MM.1S (cell line): ENCODE results near the gene KDM4D.

Source experiments
- DNase-seq: peaks from one replicate; pipeline ENCODE4 v3.0.0-alpha.2; 2015
- H2AFZ ChIP-seq: fragments of 300-600 bp; sonication (generic); 2 replicates; pipeline ENCODE4 v1.6.0; 2016; ENCODE audit warnings: antibody characterized with exemption, low read length
- H3F3A ChIP-seq: fragments of 300-600 bp; sonication (generic); 2 replicates; pipeline ENCODE4 v1.6.1; 2016; ENCODE audit warnings: mild to moderate bottlenecking, antibody characterized with exemption, low read length, moderate library complexity, mixed read lengths; ENCODE audit not compliant: insufficient read depth
- H3K27ac ChIP-seq: fragments of 300-600 bp; sonication (generic); 2 replicates; pipeline ENCODE4 v1.5.1; 2016; ENCODE audit warnings: mild to moderate bottlenecking, low read length
- H3K27me3 ChIP-seq: fragments of 300-600 bp; sonication (generic); replicated peaks from 2 replicates; pipeline ENCODE4 v1.6.0; 2016; ENCODE audit warnings: low read length; ENCODE audit not compliant: insufficient read depth
- H3K36me3 ChIP-seq: fragments of 300-600 bp; sonication (generic); replicated peaks from 2 replicates; pipeline ENCODE4 v1.6.1; 2016; ENCODE audit warnings: mild to moderate bottlenecking, low read length, mixed read lengths; ENCODE audit not compliant: insufficient read depth
- H3K4me1 ChIP-seq: fragments of 300-600 bp; sonication (generic); 2 replicates; pipeline ENCODE4 v1.6.1; 2016; ENCODE audit warnings: low read length, mixed read lengths
- H3K4me2 ChIP-seq: fragments of 300-600 bp; sonication (generic); 2 replicates; pipeline ENCODE4 v1.6.0; 2016; ENCODE audit warnings: low read depth, low read length
- H3K4me3 ChIP-seq: fragments of 300-600 bp; sonication (generic); 2 replicates; pipeline ENCODE4 v1.5.1; 2016; ENCODE audit warnings: low read length, mixed read lengths
- H3K79me2 ChIP-seq: fragments of 300-600 bp; sonication (generic); 2 replicates; pipeline ENCODE4 v1.6.1; 2016; ENCODE audit warnings: mixed run types, low read length, mixed read lengths
- H3K9ac ChIP-seq: fragments of 300-600 bp; sonication (generic); 2 replicates; pipeline ENCODE4 v1.6.1; 2016; ENCODE audit warnings: low read length, mixed read lengths
- H3K9me2 ChIP-seq: fragments of 300-600 bp; sonication (generic); replicated peaks from 2 replicates; pipeline ENCODE4 v1.6.1; 2016; ENCODE audit warnings: mild to moderate bottlenecking, low read length, mixed read lengths; ENCODE audit not compliant: insufficient read depth
- H3K9me3 ChIP-seq: fragments of 300-600 bp; sonication (generic); replicated peaks from 2 replicates; pipeline ENCODE4 v1.6.1; 2016; ENCODE audit warnings: mild to moderate bottlenecking, low read length, mixed read lengths; ENCODE audit not compliant: insufficient read depth
- H4K20me1 ChIP-seq: fragments of 300-600 bp; sonication (generic); 2 replicates; pipeline ENCODE4 v1.6.1; 2016; ENCODE audit warnings: mild to moderate bottlenecking, low read length, moderate library complexity, mixed read lengths; ENCODE audit not compliant: insufficient read depth
- EZH2 ChIP-seq: fragments of 300-600 bp; sonication (generic); optimal IDR thresholded peaks from 2 replicates; pipeline ENCODE3; 2017; ENCODE audit warnings: low read depth, mild to moderate bottlenecking, antibody characterized with exemption, low read length, mixed read lengths
- EZH2phosphoT487 ChIP-seq: fragments of 300-600 bp; sonication (generic); IDR thresholded peaks from 2 replicates; pipeline ENCODE4 v1.6.1; 2018; ENCODE audit warnings: antibody characterized with exemption, low read length
- TF ChIP-seq, protein P1 (sequence below): fragments of 300-600 bp; sonication (generic); IDR thresholded peaks from 2 replicates; pipeline ENCODE4 v1.5.1; 2016; ENCODE audit warnings: antibody characterized with exemption, low read length, mixed read lengths

The KDM4D gene

DNA sequence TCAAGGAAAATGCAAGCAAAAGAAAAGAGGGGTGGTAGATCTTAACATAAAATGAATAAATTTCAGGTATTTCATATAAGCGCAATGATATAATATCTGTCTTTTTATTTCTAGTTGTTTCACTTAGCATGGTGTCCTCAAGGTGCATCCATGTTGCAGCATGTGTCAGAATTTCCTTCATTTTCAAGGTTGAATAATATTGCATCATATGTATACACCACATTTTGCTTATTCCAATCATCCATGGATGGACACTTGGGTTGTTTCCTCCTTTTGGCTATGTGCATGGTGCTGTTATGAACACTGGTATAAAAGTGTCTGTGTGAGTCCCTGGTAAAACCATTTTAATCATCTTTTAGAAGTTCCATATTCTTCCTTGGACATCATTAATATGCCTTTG is 68.7 kb downstream of the KDM4D start:
- H3K4me1 ChIP-seq: no peaks in the 10 kb centered on the region
- no peak overlapping the region for H3K4me2 ChIP-seq
- no peaks in the 10 kb centered on the region for H3K9me3 ChIP-seq
- H3K27me3 ChIP-seq: no peaks in the 10 kb centered on the region
- H3F3A ChIP-seq: no peaks in the 10 kb centered on the region
- H3K9ac ChIP-seq: no peak overlapping the region
- no peak for DNase-seq
- H4K20me1 ChIP-seq: no peaks in the 10 kb centered on the region
- H3K36me3 ChIP-seq: no peaks in the 10 kb centered on the region
- no peak overlapping the region for H2AFZ ChIP-seq
- TF ChIP-seq EZH2 (no peak), EZH2phosphoT487 (no peak)
- TF ChIP-seq, protein P1, sequence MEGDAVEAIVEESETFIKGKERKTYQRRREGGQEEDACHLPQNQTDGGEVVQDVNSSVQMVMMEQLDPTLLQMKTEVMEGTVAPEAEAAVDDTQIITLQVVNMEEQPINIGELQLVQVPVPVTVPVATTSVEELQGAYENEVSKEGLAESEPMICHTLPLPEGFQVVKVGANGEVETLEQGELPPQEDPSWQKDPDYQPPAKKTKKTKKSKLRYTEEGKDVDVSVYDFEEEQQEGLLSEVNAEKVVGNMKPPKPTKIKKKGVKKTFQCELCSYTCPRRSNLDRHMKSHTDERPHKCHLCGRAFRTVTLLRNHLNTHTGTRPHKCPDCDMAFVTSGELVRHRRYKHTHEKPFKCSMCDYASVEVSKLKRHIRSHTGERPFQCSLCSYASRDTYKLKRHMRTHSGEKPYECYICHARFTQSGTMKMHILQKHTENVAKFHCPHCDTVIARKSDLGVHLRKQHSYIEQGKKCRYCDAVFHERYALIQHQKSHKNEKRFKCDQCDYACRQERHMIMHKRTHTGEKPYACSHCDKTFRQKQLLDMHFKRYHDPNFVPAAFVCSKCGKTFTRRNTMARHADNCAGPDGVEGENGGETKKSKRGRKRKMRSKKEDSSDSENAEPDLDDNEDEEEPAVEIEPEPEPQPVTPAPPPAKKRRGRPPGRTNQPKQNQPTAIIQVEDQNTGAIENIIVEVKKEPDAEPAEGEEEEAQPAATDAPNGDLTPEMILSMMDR: no peak
- H3K27ac ChIP-seq: no peak overlapping the region
- no peaks in the 10 kb centered on the region for H3K9me2 ChIP-seq
- H3K79me2 ChIP-seq: no peaks in the 10 kb centered on the region
- H3K4me3 ChIP-seq: no peak overlapping the region

DNA sequence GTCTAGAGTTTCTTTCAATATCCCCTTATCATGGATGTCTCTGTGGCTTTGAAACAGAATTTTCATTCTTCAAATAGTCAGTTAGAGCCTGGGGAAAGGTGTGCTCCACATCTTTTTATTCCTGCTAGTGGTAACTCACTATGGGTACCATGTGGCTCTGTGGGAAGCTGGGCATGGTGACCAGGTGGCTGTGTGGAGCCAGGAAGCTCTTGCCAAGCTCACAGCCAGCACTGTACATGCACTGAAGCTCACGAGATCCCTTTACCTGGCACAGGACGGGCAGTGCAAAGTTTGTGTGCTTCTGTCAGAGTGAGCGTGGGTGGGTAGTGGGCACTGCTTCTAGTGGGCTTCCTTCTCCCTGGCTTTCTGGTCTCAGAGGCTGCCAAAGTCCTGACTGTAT is 69.4 kb downstream of the KDM4D start:
- H3K4me3 ChIP-seq: no peak overlapping the region
- no peaks in the 10 kb centered on the region for H3K79me2 ChIP-seq
- no peak overlapping the region for H3K9ac ChIP-seq
- H3K27ac ChIP-seq: no peak overlapping the region
- no peaks in the 10 kb centered on the region for H4K20me1 ChIP-seq
- H3K4me1 ChIP-seq: no peaks in the 10 kb centered on the region
- DNase-seq: no peak
- no peaks in the 10 kb centered on the region for H3K27me3 ChIP-seq
- H3K36me3 ChIP-seq: no peaks in the 10 kb centered on the region
- H3K9me3 ChIP-seq: no peaks in the 10 kb centered on the region
- no peak overlapping the region for H3K4me2 ChIP-seq
- TF ChIP-seq, protein P1: no peak
- no peaks in the 10 kb centered on the region for H3K9me2 ChIP-seq
- no peak overlapping the region for H2AFZ ChIP-seq
- no peaks in the 10 kb centered on the region for H3F3A ChIP-seq

DNA sequence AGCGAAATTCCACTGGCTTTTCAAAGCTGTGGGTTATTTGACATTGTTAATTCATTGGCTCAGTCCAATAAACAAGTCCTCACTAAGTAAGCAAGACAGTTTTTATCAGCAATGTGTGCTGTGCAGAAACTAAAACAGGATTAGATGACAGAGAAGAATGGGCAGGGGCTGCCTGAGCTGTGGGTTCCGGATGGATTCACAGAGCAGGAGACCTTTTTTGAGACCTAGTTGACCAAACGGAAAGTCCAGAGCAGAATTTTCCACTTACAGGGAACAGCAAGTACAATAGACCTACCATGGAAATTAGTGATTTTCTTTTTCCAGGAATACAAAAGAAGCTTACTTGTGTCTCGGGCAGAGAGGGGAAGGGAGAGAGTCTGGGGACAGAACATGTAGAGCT is 70.5 kb downstream of the KDM4D start:
- no peaks in the 10 kb centered on the region for H3K79me2 ChIP-seq
- H3K4me3 ChIP-seq: no peak overlapping the region
- no peak overlapping the region for H3K4me2 ChIP-seq
- H3K27me3 ChIP-seq: no peaks in the 10 kb centered on the region
- no peaks in the 10 kb centered on the region for H3F3A ChIP-seq
- TF ChIP-seq, protein P1: no peak
- no peak for TF ChIP-seq EZH2
- no peak for TF ChIP-seq EZH2phosphoT487
- no peaks in the 10 kb centered on the region for H3K9me2 ChIP-seq
- no peak overlapping the region for H3K9ac ChIP-seq
- H3K27ac ChIP-seq: no peak overlapping the region
- H3K4me1 ChIP-seq: no peaks in the 10 kb centered on the region
- no peaks in the 10 kb centered on the region for H4K20me1 ChIP-seq
- H3K36me3 ChIP-seq: no peaks in the 10 kb centered on the region
- H2AFZ ChIP-seq: no peak overlapping the region
- DNase-seq: no peak
- H3K9me3 ChIP-seq: no peaks in the 10 kb centered on the region

DNA sequence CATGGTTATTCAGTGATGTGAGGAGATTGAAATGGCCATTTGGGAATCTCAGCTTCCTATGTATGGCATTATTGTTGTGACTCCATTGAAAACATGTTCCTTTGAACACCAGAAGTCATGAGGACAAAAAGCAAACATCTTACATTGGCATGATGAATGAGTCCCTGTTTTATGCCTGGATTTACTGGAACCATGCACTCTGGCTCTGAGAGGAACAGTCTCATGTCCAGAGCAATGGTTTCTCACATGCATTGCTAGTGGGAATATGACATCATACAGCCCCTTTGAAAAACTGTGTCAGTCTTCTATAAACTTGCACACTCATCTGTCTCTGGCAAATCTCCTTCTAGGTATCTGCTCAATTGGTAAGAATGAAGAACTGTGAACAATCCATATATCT is 72.3 kb downstream of the KDM4D start:
- no peak overlapping the region for H2AFZ ChIP-seq
- no peaks in the 10 kb centered on the region for H3K9me2 ChIP-seq

More for the DNA sequence above, 72.3 kb downstream of the KDM4D start:
- Histone ChIP-seq H3K4me3 (no peak overlapping the region), H3F3A (no peaks in the 10 kb centered on the region), H4K20me1 (no peaks in the 10 kb centered on the region), H3K9me3 (no peaks in the 10 kb centered on the region), H3K27me3 (no peaks in the 10 kb centered on the region), H3K79me2 (no peaks in the 10 kb centered on the region), H3K9ac (no peak overlapping the region), H3K4me2 (no peak overlapping the region), H3K27ac (no peak overlapping the region), H3K4me1 (no peaks in the 10 kb centered on the region), H3K36me3 (no peaks in the 10 kb centered on the region)
- no peak for TF ChIP-seq EZH2
- DNase-seq: no peak
